EL (cell line): ENCODE data around the gene PIAS1.
"Not testable (repeated sequence)": the region's sequence is repeated elsewhere in the genome, so short reads cannot be mapped to it uniquely, and the experiment has no call there.

Experiments used
- DNase-seq: peaks from one replicate; pipeline ENCODE4 v3.0.0-alpha.2; 2016

PIAS1 gene

DNA sequence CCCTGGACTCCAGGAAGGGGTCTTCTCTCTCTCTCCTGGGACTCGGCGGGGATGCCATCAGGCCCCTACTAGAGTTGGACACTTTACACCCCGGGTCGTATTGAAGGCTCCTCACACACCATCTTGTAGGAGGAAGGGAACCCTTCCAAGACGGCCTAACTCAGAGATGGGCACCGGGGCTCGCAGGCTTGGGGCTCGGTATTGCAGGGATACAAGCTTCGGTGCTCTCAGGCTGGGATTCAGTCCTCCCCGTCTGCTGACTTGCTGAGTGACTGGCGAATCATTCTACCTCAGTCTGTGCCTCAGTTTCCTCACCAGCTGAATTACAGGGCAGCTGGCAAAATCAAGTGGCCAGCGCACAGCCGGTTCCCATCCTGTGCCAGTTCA is 151.4 kb downstream of the PIAS1 start:
- no peak for DNase-seq

DNA sequence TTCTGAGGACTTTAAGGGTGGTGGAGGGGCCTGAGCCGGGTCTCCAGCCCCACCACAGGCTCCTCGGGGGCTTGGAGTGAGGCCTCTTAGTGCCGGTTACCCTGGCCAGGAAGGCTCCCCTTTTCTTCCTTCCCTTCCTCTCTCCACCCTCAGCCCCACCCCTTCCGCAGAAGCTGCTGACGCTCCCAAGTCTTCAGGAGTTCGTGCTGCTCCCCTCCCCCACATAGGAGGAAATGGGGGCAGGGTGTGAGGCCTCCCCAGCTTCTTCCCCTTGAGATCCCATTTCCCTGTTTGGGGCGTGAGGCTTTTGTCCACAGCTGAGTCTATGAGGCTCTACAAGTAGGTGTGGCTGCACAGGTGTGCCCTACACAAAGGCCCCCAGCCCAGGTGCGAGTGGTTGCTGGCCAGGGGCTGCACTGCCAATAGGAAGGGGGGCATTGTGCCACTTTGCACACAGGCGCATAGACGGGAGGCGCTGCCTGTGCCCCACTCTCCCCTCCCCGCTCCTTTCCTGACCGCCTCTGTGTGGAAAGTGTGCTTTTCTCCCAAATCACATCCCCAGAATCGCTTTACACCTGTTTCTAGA is 151.9 kb downstream of the PIAS1 start:
- no peak for DNase-seq

GRCh38 chr15:68206711-68207151 is 152.6 kb downstream of the PIAS1 start:
- DNase-seq: no peak

DNA sequence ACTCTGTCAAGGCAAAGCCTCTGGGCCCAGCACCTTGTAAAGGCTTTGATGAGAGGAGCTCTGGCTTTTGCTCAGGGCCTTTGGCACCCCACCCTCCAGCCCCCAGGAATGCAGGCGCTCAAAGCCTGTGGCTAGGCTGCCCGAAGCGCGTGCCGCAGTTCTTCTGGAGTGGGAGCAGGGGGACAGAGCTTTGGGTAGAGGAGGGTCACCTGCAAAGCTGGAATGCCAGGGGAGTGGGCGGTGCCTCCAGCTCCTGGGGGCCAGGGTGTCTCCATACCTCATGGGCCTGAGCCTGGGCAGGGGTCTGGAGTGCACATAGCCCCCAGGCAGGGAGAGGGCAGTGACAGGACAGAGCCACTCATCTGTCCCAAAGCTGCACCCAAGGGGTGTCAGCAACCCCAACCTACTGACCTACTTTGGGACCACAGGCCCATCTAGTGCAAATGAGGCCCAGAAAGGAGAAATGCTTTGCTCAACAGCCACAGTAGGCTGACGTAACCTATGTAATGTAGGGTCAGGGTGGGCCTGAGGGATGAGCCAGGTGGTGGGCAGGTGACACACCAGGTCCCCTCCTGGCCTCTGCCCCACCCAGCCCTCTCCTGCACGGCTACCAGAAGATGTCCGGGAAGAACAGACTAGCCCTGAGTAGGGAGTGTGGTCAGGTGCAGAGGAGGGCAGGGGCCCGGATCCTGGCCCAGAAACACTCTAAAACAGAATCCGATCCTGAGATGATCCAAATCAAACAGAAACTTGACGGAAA is 153.2 kb downstream of the PIAS1 start:
- DNase-seq: no peak

GRCh38 chr15:68208136-68208535 is 154.0 kb downstream of the PIAS1 start:
- DNase-seq: no peak

GRCh38 chr15:68208636-68209240 is 154.6 kb downstream of the PIAS1 start:
- DNase-seq: no peak

- DNase-seq: no peak
These were observed 155.2 kb downstream of the PIAS1 start for GRCh38 chr15:68209272-68209671.

GRCh38 chr15:68209735-68210408 is 155.8 kb downstream of the PIAS1 start:
- no peak for DNase-seq

DNA sequence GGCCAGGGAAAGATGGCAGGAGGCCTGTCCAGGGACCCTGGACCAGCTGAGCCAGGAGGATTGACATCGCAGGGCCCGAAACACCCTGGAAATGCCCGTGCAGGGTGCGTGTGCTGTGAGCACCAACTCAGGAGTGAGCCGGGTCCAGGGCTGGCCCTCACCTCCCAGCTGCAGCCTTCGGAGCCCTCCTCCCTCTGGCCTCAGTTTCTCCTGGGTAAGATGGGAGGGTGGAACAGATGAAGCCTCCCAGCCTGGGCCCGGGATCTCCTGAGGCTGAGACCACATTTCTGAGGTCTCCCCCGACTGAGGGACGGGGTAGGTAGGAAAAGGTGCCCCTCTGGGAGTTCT is 156.3 kb downstream of the PIAS1 start:
- no peak for DNase-seq

GRCh38 chr15:68210821-68211655 is 156.9 kb downstream of the PIAS1 start:
- DNase-seq: peak; percentile 42

DNA sequence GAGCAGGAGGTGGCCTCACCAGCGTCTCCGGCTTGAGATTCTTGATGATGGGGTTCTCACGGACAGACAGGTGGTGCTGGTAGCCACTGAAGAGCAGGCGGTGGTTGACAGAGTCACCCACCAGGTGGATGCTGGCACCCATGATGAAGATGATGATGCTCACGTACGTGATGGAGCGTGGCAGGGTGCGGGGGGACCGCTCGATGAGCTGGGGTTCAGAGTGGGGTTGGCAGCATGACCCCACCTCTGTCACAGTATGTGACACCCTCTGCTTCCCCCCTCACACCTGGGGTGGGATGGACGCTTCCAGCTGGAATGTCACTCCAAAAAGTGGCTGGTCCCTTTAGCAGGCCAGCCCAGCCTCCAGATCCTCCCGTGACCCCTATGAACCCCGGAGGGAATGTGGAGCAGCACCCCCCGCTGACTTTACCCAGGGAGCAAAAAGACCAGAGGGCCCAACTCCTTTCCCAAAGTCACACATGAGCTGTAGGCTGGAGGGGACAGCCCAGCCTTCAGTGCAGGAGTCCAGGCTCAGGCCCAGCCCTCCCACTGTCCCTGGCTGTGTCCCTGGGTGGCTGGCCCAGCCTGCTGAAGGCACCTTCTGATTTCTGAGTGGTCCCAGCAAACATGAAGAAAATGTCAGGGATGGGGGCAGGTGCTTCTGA is 157.7 kb downstream of the PIAS1 start:
- DNase-seq: no peak

GRCh38 chr15:68213491-68213845 is 159.4 kb downstream of the PIAS1 start:
- DNase-seq: not testable (repeated sequence)

DNA sequence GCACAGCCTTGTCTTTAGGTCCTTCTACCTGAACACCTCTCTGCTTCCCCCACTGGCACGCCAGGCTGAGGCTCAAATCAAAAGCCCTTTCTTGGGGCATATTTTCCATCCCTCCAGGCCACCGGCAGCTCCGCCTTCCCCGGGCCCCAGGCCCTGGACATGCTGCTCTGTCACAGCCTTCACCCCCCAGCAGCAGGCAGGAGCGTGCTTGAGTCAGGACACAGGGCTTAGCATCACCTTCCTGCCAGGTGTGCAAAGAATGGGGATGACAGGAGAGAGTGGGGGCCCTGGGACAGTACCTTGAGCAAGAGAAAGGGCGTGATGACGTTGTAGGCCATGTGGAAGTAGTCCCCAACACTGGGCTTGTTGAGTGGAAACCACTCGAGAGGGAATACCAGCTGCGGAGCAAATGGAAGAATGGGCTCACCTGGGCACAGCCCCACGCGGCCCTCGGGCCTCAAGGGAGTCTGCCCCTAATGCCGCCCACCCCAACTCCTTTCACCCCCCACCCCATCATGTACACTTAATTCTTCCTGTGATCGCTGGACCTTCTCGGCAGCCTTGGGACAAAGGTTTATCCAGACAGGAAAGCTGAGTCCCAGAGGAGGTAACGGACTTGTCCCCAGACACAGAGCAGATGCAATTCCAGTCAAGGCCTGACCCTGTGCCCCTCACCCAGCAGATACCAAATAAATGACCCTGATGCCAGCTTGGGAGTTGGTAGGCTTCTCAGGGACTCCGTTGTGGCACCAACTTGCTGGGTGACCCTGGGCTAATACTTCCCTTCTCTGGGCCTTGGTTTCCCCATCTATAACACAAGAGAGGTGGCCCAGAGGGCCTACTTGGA is 160.1 kb downstream of the PIAS1 start:
- no peak for DNase-seq

- DNase-seq: no peak
These were observed 160.7 kb downstream of the PIAS1 start for GRCh38 chr15:68214838-68215254.

DNA sequence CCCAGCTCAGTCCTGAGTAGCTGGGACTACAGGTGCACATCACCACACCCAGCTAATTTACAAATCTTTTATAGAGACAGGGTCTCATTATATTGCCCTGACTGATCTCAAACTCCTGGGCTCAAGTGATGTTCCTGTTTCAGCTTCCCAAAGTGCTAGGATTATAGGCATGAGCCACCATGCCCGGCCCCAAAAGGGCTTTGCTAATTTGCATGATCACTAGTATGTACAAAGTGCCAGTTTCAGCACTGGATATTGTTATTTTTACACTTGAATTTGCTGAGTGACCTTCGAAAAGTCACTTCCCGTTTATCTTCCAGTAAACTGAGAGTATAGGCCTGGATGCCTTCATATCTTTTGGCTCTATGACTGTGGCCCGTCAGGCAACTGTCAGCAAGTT is 163.2 kb downstream of the PIAS1 start:
- no peak for DNase-seq

DNA sequence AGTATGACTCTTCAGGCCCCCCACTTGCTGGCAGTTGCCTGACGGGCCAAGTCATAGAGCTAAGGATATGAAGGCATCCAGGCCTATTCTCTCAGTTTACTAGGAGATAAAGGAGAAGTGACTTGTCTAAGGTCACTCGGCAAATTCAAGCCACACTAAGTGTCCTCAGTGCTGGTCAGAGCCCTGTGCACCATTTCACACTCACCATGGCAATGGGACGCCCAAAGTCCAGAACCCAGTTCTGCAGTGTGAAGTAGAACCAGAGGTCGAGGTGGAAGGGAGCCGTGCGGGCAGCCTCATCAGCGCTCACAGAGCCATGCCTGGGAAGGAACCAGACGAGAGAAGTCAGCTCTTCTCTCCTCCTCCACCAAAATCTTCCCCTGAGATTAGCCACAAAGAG is 164.2 kb downstream of the PIAS1 start:
- no peak for DNase-seq

GRCh38 chr15:68218847-68219798 is 165.0 kb downstream of the PIAS1 start:
- no peak for DNase-seq

DNA sequence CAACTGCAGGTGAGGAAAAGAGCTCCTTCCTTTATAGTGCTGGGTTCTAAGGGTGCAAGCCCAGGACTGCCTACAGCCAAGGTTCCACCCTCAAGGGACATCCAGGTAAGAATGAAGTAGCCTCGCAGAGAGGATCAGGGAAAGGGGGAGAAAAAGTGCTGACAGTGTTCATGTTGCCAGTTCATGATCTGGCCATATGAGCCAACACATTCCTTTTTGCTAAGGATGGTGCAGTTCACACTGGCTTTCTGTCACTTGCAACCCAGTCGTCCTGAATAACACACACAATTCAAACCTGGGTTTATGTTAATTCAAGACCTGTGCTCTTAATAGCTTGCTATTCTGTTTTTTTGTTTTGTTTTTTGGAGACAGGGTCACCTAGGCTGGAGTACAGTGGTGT is 166.4 kb downstream of the PIAS1 start:
- DNase-seq: no peak

DNA sequence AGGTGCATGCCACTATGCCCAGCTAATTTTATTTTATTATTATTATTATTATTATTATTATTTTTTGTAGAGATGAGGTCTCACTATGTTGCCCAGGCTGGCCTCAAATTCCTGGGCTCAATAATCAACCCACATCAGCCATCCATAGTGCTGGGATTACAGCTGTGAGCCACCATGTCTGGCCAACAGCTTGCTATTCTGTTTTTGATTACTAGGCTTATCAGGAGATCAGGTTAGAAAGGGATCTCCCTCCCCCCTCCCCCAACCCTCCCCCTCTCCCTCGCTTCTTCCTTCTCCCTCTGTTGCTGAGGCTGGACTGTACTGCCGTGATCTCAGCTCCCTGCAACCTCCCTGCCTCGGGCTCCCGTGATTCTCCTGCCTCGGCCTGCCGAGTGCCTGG is 166.9 kb downstream of the PIAS1 start:
- DNase-seq: no peak
